Lower lobe of right lung (tissue), 2 donors: Measurements from ENCODE around the gene PHACTR3. TPM values are rescaled to one million over a fixed set of nuclear protein-coding genes. Genes with fewer than 3 reads are reported as not detected.

ENCODE experiments used
- ATAC-seq, 2 donors: fragments of 200-7000 bp; cut with Tn5 transposase; one replicate each; pipeline ENCODE4 v1.9.1; 2020 to 2022; ENCODE audit warnings: mild to moderate bottlenecking in 2 of 2, moderate library complexity in 2 of 2
- DNase-seq: peaks from one replicate; pipeline ENCODE4 v3.0.0-alpha.2; 2020
- H3K27ac ChIP-seq: fragments of 200-600 bp; one replicate; pipeline ENCODE4 v1.8.0; 2022
- H3K27me3 ChIP-seq: fragments of 200-600 bp; one replicate; pipeline ENCODE4 v1.8.0; 2022; ENCODE audit warnings: low read depth
- H3K36me3 ChIP-seq: fragments of 200-600 bp; one replicate; pipeline ENCODE4 v1.8.0; 2022; ENCODE audit warnings: mild to moderate bottlenecking
- H3K4me1 ChIP-seq: fragments of 200-600 bp; one replicate; pipeline ENCODE4 v1.8.0; 2022
- H3K4me3 ChIP-seq: fragments of 200-600 bp; one replicate; pipeline ENCODE4 v1.8.0; 2022; ENCODE audit warnings: mild to moderate bottlenecking
- H3K9me3 ChIP-seq: fragments of 200-600 bp; one replicate; pipeline ENCODE4 v1.8.0; 2022
- intact Hi-C: fragments of 100-400 bp; cut with DNase I; formaldehyde crosslinking; loops from one replicate; pipeline ENCODE4 v1.11.0; 2022
- total RNA-seq: library from RNA; stranded (reverse); fragmentation: NEBNext Ultra II Directional; extraction: Animal tissue kit (Norgen Biotek cat#: 25700); gene quantifications from one replicate; pipeline ENCODE4 v1.2.1, GENCODE V29; 2021
- TF ChIP-seq, protein P1 (sequence below): fragments of 200-600 bp; IDR thresholded peaks from one replicate; pipeline ENCODE4 v1.8.0; 2022; ENCODE audit warnings: antibody characterized with exemption, mild to moderate bottlenecking
- donor health status: DM: no; HTN: yes; CAD: no; lungs with severe emphysema.

The PHACTR3 gene
- total RNA-seq, 1 donor from 2014 or later, result 9.0 TPM

DNA sequence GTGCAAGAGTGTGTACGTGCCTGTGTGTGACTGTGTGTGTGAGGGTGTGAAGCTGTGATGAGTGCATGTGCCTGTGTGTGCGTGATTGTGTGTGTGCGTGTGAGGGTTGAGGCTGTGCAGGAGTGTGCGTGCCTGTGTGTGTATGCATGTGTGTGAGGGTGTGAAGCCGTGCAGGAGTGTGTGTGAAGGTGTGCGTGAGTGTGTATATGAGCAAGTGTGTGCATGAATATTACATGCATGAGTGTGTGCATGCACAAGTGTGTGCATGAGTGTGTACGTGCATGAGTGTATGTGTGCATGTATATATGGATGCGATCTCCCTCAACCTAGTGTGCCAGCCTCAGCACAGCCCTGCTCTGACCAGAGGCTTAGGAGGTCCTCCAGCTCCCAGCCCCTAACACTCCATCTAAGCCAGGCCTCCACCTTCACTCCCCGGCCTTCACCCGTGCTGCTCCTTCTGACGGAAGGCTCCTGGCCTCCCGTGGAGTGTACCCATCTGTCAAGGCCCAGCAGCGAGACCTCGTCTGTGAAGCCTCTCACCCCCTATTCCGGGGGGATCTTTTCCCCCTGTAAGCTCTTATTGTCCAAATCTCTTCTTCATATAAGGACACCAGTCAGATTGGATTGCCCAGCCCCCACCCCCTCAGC, 19.9 kb upstream of the PHACTR3 start:
- TF ChIP-seq, protein P1, sequence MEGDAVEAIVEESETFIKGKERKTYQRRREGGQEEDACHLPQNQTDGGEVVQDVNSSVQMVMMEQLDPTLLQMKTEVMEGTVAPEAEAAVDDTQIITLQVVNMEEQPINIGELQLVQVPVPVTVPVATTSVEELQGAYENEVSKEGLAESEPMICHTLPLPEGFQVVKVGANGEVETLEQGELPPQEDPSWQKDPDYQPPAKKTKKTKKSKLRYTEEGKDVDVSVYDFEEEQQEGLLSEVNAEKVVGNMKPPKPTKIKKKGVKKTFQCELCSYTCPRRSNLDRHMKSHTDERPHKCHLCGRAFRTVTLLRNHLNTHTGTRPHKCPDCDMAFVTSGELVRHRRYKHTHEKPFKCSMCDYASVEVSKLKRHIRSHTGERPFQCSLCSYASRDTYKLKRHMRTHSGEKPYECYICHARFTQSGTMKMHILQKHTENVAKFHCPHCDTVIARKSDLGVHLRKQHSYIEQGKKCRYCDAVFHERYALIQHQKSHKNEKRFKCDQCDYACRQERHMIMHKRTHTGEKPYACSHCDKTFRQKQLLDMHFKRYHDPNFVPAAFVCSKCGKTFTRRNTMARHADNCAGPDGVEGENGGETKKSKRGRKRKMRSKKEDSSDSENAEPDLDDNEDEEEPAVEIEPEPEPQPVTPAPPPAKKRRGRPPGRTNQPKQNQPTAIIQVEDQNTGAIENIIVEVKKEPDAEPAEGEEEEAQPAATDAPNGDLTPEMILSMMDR, result no peak
- H3K4me3 ChIP-seq, result no peak overlapping the region
- H3K27ac ChIP-seq, result no peak overlapping the region
- ATAC-seq, result no peak
- peaks cover 5% of the 10 kb centered on the region for H3K4me1 ChIP-seq
- H3K9me3 ChIP-seq, result no peaks in the 10 kb centered on the region
- no peak for DNase-seq
- no peaks in the 10 kb centered on the region for H3K36me3 ChIP-seq
- intact Hi-C loops, result no loop called here
- peaks cover 5% of the 10 kb centered on the region for H3K27me3 ChIP-seq

- Histone ChIP-seq H3K36me3 (no peaks in the 10 kb centered on the region), H3K9me3 (no peaks in the 10 kb centered on the region), H3K27me3 (peaks cover 4% of the 10 kb centered on the region), H3K4me1 (peaks cover 5% of the 10 kb centered on the region), H3K4me3 (no peak overlapping the region), H3K27ac (no peak overlapping the region)
- ATAC-seq (no peak), DNase-seq (no peak)
- intact Hi-C loops, result no loop called here
- TF ChIP-seq, protein P1, result no peak
These were observed 18.5 kb upstream of the PHACTR3 start for GRCh38 chr20:59585714-59586409.

DNA sequence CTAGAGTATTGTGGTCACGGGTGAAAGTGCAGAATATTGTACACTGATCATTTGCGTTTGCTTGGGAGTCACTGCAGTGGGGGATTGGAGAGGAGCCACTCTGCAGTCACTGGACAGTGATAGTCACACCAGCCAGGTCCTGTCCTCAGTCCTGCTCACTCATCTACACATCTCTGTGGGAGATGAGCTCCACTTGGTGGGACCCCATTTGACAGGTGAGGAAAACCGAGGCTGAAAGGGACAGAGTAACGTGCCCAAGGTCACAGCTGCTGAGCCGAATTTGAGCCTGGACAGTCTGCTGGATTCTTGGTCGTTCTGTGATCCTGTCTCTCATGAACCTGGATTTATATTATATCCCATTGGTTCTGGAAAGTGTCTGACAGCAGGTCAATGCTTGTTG, 17.7 kb upstream of the PHACTR3 start:
- no peak overlapping the region for H3K27ac ChIP-seq
- H3K4me3 ChIP-seq, result no peak overlapping the region
- intact Hi-C loops, result no loop called here
- no peak for DNase-seq
- H3K27me3 ChIP-seq, result peaks cover 4% of the 10 kb centered on the region
- peaks cover 5% of the 10 kb centered on the region for H3K4me1 ChIP-seq
- no peaks in the 10 kb centered on the region for H3K9me3 ChIP-seq
- no peak for ATAC-seq
- no peaks in the 10 kb centered on the region for H3K36me3 ChIP-seq
- TF ChIP-seq, protein P1, result no peak

- no peak overlapping the region for H3K4me3 ChIP-seq
- intact Hi-C loops, result no loop called here
- no peak overlapping the region for H3K27ac ChIP-seq
- no peak for ATAC-seq
- H3K4me1 ChIP-seq, result peaks cover 5% of the 10 kb centered on the region
- DNase-seq, result no peak
- TF ChIP-seq, protein P1, result no peak
- peaks cover 4% of the 10 kb centered on the region for H3K27me3 ChIP-seq
- H3K9me3 ChIP-seq, result no peaks in the 10 kb centered on the region
- no peaks in the 10 kb centered on the region for H3K36me3 ChIP-seq
These were observed 16.8 kb upstream of the PHACTR3 start for GRCh38 chr20:59587570-59587969.

GRCh38 chr20:59588236-59588855, 16.0 kb upstream of the PHACTR3 start:
- TF ChIP-seq, protein P1, result no peak
- intact Hi-C loops, result no loop called here
- ATAC-seq, result no peak
- peaks cover 4% of the 10 kb centered on the region for H3K27me3 ChIP-seq
- no peaks in the 10 kb centered on the region for H3K4me1 ChIP-seq
- no peak overlapping the region for H3K27ac ChIP-seq
- H3K9me3 ChIP-seq, result no peaks in the 10 kb centered on the region
- no peak overlapping the region for H3K4me3 ChIP-seq
- no peaks in the 10 kb centered on the region for H3K36me3 ChIP-seq
- no peak for DNase-seq
